Upper lobe of left lung (tissue), 6 donors: ENCODE results near the gene RAB42. TPM values are rescaled to one million over a fixed set of nuclear protein-coding genes. Genes with fewer than 3 reads are reported as not detected.
"Not testable (repeated sequence)": the region's sequence is repeated elsewhere in the genome, so short reads cannot be mapped to it uniquely, and the experiment has no call there.

Source experiments
- ATAC-seq, 2 donors: fragments of 200-7000 bp; cut with Tn5 transposase; one replicate each; pipeline ENCODE4 v1.9.1; 2022; ENCODE audit warnings: mild to moderate bottlenecking in 2 of 2, moderate library complexity in 2 of 2; ENCODE audit not compliant: low FRiP score in 2 of 2
- DNase-seq, 2 donors: peaks; one replicate each; pipeline ENCODE4 v3.0.0-alpha.2; 2019 to 2020
- H3K27ac ChIP-seq, 4 donors: fragments of 200-600 bp; sonication (generic); one replicate each; pipeline ENCODE4 v1.5.1; 2016 to 2019
- H3K27me3 ChIP-seq, 4 donors: fragments of 200-600 bp; sonication (generic); one replicate each; pipeline ENCODE4 v1.5.1; 2017 to 2019
- H3K36me3 ChIP-seq, 4 donors: fragments of 200-600 bp; sonication (generic); one replicate each; pipeline ENCODE4 v1.5.1; 2016 to 2019
- H3K4me1 ChIP-seq, 4 donors: fragments of 200-600 bp; sonication (generic); one replicate each; pipeline ENCODE4 v1.5.1; 2018 to 2019
- H3K4me3 ChIP-seq, 4 donors: fragments of 200-600 bp; sonication (generic); one replicate each; pipeline ENCODE4 v1.5.1; 2017 to 2019; ENCODE audit warnings: mild to moderate bottlenecking in 2 of 4, moderate library complexity in 1 of 4
- H3K9me3 ChIP-seq, 4 donors: fragments of 200-600 bp; sonication (generic); one replicate each; pipeline ENCODE4 v1.5.1; 2018 to 2019
- CTCF ChIP-seq, 6 experiments: fragments of 450-650 bp in 4 of 6; fragments of 200-600 bp in 2 of 6; sonication (generic) in 2 of 6; IDR thresholded peaks; one replicate each; pipeline ENCODE4 v1.5.1; 2016 to 2019; ENCODE audit warnings: antibody characterized with exemption in 6 of 6
- EP300 ChIP-seq, 4 donors: sonication (generic); formaldehyde crosslinking; IDR thresholded peaks; one replicate each; pipeline ENCODE4 v1.5.1; 2017; ENCODE audit warnings: antibody characterized with exemption in 4 of 4, control low read depth in 2 of 4
- POLR2A ChIP-seq, 4 donors: fragments of 450-650 bp; IDR thresholded peaks; one replicate each; pipeline ENCODE4 v1.5.1; 2016 to 2017; ENCODE audit warnings: antibody characterized with exemption in 4 of 4, mild to moderate bottlenecking in 2 of 4
- POLR2AphosphoS5 ChIP-seq, 2 donors: sonication (generic); formaldehyde crosslinking; IDR thresholded peaks; one replicate each; pipeline ENCODE4 v1.5.1; 2017; ENCODE audit warnings: antibody characterized with exemption in 2 of 2
- WGBS, 2 donors: methylation state at CpG; one replicate each; pipeline ENCODE4 v1.1.5; 2017 to 2018; 5-methylcytosine and 5-hydroxymethylcytosine counted together
- total RNA-seq, 6 donors: library from RNA; depleted of rRNA in 4 of 6; stranded (reverse); fragments of >200 nt in 4 of 6; gene quantifications; one replicate each; pipeline versions ENCODE4 v1.1.0 to v1.2.1, GENCODE V29; 2016 to 2021
- donor health status: DM: no; HTN: no; CAD: no; lungs with moderate emphysema.
- donor health status: DM: no; HTN: yes; CAD: no; lungs with severe emphysema.

RAB42 gene
- total RNA-seq, 6 donors from 2014 or later, result 3.9 to 13.7 (median 9.8) TPM

- no peaks in the 10 kb centered on the region for H3K4me1 ChIP-seq
- no peak overlapping the region for H3K27ac ChIP-seq
- 90 to 100% methylated on average over 4 of the region's 4 CpGs for WGBS, 2 donors
- DNase-seq, result no peak
- no peaks in the 10 kb centered on the region for H3K9me3 ChIP-seq
- H3K4me3 ChIP-seq, result no peak overlapping the region
- TF ChIP-seq CTCF (IDR thresholded peaks at IDR 0.05) (no peak), POLR2AphosphoS5 (IDR thresholded peaks at IDR 0.05) (no peak), POLR2A (IDR thresholded peaks at IDR 0.05) (no peak), EP300 (IDR thresholded peaks at IDR 0.05) (no peak)
- no peaks in the 10 kb centered on the region for H3K27me3 ChIP-seq
- no peak for ATAC-seq
- H3K36me3 ChIP-seq, result peaks cover 15 to 92% (median 68%) of the 10 kb centered on the region in 4 donors
Observed at GRCh38 chr1:28571911-28572310, 20.2 kb upstream of the RAB42 start.

- WGBS, 2 donors, result 80 to 89% methylated on average over 12 of the region's 12 CpGs
- DNase-seq, H3K27me3 ChIP-seq, H3K4me3 ChIP-seq, H3K27ac ChIP-seq, H3K4me1 ChIP-seq, ATAC-seq, H3K9me3 ChIP-seq: not testable (repeated sequence)
- peaks cover 13 to 92% (median 68%) of the 10 kb centered on the region in 4 donors for H3K36me3 ChIP-seq
Observed at GRCh38 chr1:28572891-28573290, 19.2 kb upstream of the RAB42 start.

DNA sequence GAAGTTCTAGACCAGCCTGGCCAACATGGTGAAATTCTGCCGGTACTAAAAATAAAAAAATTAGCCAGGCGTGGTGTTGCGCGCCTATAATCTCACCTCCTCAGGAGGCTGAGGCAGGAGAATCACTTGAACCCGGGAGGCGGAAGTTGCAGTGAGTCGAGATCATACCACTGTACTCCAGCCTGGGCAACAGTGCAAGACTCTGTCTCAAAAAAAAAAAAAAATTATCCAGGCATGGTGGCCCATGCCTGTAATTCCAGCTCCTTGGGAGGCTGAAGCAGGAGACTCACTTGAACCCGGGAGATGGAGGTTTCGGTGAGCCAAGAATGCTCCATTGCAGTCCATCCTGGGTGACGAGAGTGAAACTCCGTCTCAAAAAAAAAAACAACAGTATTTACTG, 18.5 kb upstream of the RAB42 start:
- Histone ChIP-seq H3K4me3 (no peak overlapping the region), H3K27me3 (no peaks in the 10 kb centered on the region), H3K9me3 (no peaks in the 10 kb centered on the region), H3K27ac (no peak overlapping the region), H3K4me1 (no peaks in the 10 kb centered on the region), H3K36me3 (peaks cover 17 to 91% (median 68%) of the 10 kb centered on the region in 4 donors)
- DNase-seq, result no peak
- ATAC-seq, result no peak
- no peak for TF ChIP-seq POLR2AphosphoS5 (IDR thresholded peaks at IDR 0.05)
- no peak for TF ChIP-seq CTCF (IDR thresholded peaks at IDR 0.05)
- TF ChIP-seq POLR2A (IDR thresholded peaks at IDR 0.05), result no peak
- 96% methylated on average over 11 of the region's 11 CpGs for WGBS, 2 donors

- peaks cover 27 to 76% (median 55%) of the 10 kb centered on the region in 4 donors for H3K36me3 ChIP-seq
- H3K4me3 ChIP-seq, result no peak overlapping the region
- no peaks in the 10 kb centered on the region for H3K9me3 ChIP-seq
- ATAC-seq (no peak), DNase-seq (no peak)
- H3K27ac ChIP-seq, result no peak overlapping the region
- peaks cover 18 to 23% (median 19%) of the 10 kb centered on the region in 4 donors for H3K4me1 ChIP-seq
- WGBS, 2 donors, result 83 to 100% methylated on average over 1 of the region's 1 CpG
- H3K27me3 ChIP-seq, result no peaks in the 10 kb centered on the region
- TF ChIP-seq POLR2AphosphoS5 (IDR thresholded peaks at IDR 0.05) (no peak), EP300 (IDR thresholded peaks at IDR 0.05) (no peak), POLR2A (IDR thresholded peaks at IDR 0.05) (no peak)
Observed at GRCh38 chr1:28577052-28577678, 14.9 kb upstream of the RAB42 start.

DNA sequence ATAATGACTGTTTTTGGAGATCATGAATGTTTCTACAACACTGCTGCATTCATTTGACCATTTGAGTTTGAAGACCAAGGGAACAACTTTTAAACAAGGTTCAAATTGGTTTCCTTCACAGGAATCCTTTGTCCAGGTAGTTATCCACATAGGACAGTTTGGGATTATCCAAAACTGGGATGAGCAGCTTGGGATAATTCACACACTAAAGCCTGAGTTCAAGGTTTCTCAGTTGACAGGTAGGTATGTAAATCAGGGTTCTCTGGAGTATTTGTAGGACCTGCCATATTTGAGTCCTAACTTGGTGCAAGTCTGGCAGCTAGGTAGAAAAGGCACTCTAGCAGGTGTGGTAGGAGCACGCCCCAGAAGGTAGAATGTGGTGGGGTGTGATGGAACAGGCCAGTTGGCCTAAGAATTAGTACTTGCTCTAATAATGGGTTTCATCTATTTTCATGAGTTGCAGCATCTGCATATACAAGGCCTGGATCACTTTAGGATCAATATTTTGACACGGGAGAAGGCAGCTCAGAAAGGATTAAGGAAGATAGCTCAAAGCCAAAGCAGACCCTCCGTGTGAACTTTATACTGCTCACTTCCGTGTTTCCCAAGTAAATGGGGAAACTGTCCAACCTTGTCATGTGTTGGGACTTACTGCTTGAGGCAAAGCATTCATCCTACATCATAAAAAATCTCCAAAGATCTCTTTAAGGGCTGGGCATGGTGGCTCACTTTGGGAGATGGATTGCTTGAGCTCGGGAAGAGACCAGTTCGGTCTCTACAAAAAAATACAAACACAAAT, 14.1 kb upstream of the RAB42 start:
- WGBS, 2 donors, result 71 to 85% methylated on average over 6 of the region's 6 CpGs
- no peaks in the 10 kb centered on the region for H3K9me3 ChIP-seq
- TF ChIP-seq POLR2A (IDR thresholded peaks at IDR 0.05) (no peak), EP300 (IDR thresholded peaks at IDR 0.05) (no peak), POLR2AphosphoS5 (IDR thresholded peaks at IDR 0.05) (no peak), CTCF (IDR thresholded peaks at IDR 0.05) (no peak)
- peaks cover 19 to 30% (median 23%) of the 10 kb centered on the region in 4 donors for H3K4me1 ChIP-seq
- no peak overlapping the region for H3K4me3 ChIP-seq
- no peak overlapping the region for H3K27ac ChIP-seq
- DNase-seq (no peak), ATAC-seq (no peak)
- no peaks in the 10 kb centered on the region for H3K27me3 ChIP-seq
- peaks cover 27 to 69% (median 52%) of the 10 kb centered on the region in 4 donors for H3K36me3 ChIP-seq
